HG02678 (cell line): ENCODE data around the gene DPF3.
A peak's percentile ranks its signal among the peaks of the same experiment; 100 is the strongest.

ENCODE experiments used
- ATAC-seq: cut with Tn5 transposase; IDR thresholded peaks from one replicate; pipeline ENCODE4 v1.9.1; 2021; ENCODE audit warnings: mild to moderate bottlenecking, moderate library complexity; ENCODE audit not compliant: unreplicated experiment

DPF3 gene

DNA sequence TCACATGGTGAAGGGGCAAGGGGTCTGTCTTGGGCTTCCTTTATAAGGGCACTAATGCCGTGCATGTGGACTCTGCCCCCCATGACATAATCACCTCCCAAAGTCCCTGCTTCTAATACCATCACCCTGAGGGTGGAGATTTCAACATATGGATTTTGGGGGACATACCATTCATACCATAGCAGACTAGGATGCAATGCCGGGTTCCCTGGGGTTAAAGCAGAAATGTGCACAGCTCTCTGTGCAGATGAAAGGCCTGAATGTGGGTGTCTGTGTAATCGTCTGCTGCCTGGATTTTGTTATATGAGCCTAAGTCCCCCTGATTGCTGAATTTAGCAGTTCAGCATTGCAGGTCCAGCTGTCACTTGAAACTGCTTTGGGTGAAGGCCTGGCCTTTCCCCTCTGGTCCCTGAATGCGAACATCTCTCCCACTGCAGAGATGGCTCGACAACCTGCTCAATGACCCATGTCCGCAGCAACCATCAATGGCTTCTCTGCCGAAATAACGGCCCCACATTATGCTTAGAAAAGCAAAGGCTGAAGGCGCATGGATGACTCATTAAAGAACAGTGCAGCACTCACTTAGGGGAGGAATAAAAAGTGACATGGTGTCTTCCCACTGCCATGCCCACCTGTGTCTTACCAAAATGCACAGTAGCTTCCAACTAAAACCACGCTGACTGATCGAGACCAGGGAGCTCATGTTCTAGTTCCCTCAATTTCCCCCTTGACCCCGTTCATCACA, 286.3 kb downstream of the DPF3 start:
- no peak for ATAC-seq

DNA sequence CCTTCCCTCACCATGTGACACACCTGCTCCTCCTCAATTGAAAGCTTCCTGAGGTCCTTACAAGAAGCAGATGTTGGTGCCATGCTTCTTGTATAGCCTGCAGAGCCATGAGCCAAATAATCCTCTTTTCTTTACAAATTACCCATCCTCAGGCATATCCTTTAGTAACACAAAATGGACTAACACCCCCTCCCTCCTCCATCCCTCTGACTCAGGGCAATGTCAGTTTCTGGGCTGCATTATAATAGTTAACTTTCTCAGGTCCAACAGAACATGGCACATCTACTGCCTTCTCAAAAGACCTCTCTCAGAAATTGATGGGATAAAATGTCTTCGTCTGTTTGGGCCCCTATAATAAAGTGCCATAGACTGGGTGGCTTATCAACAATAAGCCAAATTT, 287.0 kb downstream of the DPF3 start:
- ATAC-seq: no peak

DNA sequence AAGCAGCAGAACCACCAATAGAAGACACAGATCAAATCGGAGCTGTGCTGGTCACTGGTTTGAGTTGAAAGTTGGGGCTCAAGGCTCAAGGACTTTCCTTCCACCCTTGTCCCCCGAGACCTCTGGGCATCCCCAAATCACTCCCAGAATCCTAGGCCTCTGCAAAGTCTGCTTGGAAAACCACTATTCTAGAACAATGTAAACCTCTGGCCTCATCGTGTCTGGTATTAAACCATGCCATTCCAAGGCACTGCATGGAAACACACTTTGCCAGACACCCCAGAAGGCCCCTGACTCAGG, 288.0 kb downstream of the DPF3 start:
- no peak for ATAC-seq

DNA sequence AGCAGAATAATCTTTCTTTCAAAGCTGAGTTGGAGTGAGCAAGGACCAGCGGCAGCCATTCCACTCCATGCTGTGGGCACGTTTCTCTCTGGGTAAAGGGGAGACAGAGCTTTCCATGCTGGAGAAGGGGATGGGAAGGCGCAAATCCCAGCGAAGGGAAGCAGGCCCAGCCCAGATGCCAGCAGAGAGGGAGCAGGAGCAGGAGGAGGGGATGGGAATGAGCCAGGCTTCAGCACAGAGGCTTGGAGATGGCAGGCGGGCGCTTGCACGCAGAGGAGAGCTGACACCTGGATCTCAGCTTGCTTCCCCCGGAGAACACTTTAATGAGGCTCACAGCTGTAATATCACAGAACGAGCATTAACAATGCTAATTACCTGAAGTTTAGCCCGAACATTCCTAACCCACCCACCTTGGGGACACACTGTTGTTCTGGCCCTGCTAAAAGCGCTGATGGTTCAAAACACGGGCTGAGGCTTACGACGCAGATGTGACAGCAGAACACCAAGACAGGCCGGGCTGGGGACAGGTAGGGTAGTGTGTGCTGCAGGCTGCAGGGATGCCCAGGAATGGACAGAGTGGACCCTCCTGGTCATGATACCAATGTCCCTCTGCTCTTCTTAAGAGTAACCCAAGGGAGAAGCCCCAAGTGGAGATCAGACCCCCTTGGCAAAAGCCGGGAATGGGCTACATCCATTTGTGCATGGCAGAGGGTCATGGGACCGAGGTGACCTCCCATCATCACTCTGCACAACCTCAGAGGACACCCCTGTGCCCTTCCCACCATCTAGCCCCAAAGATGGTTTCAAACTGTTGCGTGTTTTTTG, 288.6 kb downstream of the DPF3 start:
- no peak for ATAC-seq

DNA sequence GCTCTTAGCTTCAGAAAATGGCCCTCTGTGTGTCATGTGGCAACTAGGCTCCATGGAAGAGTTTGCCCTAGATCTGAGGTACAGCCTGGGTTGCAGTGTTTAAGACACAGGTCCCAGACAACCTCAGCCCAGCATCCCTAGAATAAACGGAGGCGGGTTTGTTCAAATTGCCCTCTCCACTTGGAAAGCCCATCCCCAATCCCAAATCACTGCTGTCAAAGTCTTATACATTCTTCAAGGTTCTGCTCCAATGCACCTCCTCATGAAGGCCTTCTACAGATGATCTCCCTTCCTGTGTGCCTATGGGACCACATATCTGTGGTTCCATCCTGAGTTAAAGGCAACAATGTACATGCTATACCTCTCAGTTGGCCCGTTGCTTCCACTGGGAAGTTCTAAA, 289.8 kb downstream of the DPF3 start:
- no peak for ATAC-seq

DNA sequence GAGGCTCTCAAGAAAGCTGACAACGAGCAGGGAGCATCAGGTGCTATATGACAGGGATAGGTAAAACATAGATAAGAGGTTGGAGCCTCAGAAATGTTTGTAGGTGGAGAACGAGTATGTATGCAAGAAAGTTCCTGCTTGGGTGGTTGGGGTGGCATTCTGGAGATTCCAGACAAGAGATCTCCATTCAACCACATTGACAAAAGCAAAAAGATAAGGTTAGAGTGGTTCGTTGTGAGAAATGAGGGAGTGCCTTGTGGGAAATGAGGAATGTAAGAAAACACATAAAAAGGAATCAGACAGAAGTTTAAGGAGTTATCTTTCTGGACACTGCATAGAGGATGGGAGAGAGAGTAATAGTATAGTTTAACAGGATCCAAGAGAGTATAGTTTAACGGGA, 290.3 kb downstream of the DPF3 start:
- no peak for ATAC-seq

DNA sequence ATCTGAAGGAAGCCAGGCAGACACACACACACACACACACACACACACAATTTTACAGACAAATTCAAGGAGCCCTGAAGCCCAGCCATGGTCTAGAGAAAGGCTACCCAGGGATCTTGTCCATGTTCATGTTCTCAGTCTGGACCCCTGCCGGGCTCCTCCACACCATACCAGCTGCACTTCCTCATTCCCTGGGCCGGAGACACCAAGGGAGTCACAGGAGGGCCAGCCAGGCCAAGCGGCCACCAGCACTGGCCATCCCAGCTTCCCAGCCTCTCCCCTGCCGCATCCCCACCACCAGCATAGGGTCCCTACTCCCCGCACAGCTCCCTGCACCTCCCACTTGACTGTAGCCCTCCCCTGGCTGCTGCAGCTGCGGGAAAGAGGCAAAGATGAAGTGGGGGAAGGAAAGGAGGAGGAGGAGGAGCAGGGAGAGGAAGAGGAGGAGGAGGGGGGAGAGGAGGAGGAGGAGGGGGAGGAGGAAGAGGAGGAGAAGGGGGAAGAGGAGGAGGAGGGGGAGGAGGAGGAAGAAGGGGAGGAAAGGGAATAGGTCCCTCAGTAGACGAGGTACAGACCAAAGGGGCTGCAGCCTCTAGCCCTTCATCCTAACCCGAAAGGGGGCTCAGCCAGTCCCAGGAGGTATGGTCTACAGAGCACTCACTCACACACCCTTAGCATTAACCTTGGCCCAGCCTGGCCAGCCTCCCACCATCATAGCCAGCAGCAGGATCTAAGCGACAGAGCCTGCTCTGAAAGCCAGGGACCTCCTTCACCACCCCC, 293.2 kb downstream of the DPF3 start:
- ATAC-seq: no peak

DNA sequence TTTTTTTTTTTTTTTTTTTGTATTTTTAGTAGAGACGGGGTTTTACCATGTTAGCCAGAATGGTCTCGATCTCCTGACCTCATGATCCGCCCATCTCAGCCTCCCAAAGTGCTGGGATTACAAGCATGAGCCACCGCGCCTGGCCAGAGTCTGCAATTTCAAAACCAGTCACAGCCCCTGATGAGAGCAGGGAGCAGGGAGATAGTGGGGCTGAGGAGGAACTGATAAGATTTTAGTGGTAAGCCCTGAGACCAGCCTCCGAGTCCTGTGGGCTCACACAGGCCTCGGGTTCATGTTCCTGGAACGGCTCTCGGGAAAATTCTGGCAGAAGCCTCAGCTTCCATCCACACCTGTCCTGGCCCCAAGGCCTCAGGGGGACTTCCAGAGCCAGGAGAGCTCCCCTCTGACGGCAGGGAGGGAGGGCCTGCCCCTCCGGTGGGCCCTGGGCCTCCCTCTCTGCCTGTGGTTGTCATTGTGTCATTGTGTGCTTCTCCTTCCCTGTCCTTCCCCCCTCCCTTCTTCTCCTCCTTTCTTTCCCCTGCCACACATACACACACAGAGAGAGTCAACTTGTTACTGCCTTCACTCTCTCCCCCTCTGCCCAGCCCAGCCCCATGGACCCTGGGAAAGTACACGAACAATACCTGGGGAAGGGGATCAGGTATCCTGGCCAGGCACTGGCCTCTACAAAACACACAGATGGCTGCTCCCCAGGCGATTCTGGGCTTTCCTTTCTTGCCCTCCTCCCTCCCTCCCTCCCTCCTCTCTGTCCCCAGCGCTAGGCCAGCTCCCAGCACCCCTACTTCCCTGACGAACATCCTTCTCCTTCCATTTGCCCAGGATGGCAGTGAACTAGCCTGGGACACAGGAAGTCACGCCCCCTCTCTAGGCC, 294.1 kb downstream of the DPF3 start:
- ATAC-seq: no peak

DNA sequence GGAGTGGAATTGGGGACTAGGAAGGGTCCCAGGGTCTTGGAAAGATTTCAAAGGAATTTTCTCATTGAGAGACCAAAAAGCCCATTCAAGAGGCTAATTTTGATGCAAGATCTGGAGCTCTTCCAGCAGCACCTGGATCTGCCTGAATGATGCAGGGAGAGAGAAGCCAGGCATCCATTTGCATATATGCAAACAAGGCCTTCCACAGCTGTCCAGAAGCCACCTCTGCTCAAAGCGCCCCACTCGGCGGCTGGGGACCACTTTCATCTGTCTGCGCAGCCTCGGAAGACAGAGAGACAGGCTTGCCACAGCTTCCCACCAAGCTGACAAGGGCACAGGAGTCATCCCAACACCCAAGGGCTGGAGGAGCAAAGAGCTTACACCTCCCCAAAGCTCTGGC, 295.6 kb downstream of the DPF3 start:
- peak; percentile 55 for ATAC-seq

DNA sequence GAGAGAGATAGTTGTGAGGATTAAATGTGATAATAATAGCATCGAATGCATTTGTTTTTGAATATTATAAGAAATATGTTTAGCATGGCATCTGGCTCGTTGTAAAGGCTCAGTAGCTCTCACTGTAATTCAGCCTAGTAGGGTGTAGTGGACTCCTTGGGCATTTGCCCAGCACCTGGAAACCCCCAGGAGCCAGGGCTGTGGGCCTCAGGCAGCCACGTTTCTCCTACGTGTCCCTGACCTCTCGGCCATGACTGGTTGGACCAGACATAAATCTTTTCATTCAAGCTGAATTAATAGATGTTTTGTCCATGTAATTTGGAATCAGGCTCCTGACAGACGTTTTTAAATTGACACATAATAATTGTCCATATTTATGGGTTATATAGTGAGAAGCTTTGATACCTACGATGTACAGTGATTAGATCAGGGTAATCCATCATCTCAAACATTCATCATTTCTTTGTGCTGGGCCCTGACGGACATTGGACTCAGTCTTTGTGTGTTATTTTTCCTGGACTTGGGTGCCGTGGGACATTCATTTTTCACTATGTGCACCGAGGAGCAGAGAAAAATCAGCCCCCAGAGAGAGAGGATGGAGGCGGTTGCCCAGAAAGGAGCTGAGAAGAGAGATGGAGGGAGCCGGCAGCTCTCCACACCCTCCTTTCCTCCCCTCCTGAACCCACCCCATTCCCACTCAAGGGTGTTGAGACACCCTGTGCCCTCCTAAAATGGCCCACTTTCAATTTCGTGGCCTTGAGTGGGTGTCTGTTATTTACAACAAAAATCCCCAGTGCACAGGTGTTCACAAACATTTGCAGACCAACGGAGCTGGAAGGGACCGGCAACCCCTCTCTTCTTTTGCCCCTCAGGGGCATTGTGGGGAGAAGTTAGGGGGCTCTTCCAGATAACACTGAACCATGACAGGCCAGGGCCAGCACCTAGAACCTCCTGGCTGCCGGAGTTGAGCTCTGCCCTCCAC, 296.4 kb downstream of the DPF3 start:
- peak; percentile 41 for ATAC-seq

DNA sequence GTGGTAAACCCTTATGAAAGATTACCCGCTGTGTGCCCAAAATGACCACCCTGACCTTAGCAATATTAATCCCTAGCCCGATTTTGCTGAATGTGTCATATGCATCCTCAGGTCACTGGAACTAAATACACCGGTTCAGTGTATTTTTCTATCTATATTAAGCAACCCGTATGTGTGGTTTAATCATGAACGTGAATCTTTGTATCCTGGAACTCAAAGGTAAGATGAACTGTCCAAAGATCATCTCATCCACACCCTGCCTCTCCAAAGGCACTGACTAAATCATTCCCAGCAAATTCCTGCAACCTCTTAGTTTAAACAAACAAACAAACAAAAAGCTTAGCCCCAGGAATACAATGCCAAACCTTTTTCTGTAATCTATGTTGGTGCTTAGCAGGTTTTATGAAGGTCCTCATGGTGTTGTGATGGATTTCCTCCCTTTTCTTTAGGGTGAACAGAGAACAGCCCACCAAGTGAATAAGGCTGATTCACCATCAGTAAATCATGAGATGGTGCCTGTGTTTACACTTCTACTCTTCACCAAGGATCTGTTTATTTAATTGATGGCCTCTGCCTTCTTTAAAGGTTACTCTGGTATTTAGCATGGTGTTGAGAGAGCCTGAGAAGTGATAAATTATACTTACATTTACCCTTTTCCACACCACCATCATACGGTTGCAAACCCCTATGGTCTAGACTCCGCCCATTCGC, 298.6 kb downstream of the DPF3 start:
- no peak for ATAC-seq

DNA sequence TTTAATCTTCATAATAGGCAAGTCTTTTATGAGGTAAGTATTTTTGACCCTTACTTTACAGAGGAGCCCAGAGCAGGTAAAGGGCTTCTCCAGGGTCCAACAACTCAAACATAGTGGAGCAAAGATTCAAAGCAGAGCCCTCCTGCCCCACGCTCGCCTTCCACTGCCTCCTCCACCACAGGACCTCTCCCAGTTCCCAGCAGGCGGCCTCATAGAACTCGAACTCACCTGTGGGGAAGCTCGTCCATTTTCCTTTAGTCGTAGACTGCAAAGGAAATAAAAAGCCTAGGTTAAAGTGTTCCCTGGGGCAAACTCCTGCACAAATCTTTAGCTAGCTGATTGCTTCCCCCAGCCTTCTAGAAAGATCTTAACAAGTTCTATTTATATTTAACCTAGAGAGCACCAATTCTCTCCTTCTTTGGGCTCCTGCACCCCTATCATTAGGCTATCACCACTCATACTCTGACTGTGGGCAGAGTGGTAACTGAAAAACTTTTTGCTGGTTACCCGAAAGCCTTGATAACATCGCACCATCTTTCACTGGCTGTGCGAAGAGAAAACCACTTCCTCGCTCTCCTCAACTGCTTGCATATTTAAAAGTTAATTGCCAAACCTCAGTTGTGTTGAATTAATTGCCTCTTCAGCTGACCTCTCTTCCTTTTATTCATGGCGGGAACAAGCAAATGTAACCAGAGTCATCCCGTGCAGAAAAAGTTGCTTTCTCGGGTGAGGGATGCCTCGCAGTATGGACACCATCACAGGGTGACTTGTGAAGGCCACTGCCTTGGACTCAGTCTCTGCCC, 299.6 kb downstream of the DPF3 start:
- ATAC-seq: peak; percentile 81

DNA sequence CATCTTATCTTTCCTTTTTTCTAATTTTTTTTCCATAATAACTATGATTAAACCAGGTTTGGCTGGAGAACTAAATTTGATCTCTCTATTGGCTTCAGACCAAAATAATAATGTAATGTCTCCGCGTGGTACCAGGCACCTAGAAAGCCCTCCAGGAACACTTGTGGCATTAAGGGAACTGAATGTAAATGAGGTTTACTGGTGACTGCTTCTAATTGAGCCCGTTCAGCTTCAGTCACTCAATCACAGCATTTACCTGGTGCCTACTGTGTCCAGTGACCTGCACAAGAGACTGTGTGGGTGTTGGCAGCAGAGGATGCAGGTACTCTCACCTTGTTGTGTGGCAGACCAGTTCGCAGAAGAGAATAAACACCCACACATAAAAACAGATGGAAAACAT, 302.5 kb downstream of the DPF3 start:
- ATAC-seq: no peak

DNA sequence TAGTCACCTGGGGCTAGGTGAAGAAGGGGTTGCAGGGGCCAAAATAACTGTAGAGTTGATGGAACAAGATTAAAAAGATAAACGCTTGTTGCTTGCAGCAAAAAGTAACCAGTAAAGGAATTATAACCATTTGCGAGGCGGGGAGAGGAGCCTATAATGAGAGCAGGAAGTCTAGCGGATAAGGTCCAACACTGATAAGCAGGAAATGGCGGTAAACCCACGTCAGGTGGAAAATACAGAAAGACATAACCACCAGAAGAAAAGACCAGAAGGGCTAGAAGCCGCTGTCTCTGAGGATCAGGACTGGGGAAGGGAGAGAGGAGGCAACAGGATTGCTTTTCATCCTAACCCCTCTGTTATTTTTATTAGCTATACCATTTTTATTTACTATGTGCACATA, 303.3 kb downstream of the DPF3 start:
- no peak for ATAC-seq

DNA sequence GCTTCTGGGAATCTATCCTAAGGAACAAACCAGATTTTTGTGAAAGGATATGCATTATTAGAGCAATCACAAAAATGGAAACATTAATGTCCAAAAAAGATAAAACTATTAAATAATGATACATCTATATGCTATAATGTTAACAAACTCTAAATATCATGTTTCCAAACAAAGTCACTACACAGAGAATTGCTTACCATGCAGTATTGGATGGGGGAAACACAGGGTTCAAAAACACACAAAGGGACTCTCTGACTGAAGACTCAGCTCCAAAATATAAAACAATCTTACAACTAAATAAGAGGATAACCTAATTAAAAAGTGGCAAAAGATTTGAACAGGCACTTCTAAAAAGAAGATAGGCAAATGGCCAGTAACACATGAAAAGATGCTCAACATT, 304.2 kb downstream of the DPF3 start:
- no peak for ATAC-seq

DNA sequence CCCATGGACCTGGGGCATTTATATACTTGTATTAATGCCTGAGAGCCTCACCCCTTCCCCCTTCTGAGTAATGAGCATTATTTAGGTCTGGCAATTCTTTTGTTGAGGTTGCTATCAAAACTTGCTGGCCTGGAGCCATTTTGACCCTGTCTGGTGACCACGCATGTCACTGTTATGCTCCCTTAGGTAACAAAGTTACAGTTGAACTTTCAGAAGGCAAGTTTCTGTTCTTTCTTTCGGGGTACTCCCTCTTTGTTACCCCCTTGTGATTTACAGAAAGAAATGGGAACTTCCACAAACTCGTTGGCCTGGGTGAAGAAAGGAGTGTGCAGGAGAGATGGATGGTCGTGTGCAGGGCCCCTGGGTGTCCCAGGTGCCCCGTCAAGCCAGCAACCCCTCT, 305.4 kb downstream of the DPF3 start:
- ATAC-seq: no peak

DNA sequence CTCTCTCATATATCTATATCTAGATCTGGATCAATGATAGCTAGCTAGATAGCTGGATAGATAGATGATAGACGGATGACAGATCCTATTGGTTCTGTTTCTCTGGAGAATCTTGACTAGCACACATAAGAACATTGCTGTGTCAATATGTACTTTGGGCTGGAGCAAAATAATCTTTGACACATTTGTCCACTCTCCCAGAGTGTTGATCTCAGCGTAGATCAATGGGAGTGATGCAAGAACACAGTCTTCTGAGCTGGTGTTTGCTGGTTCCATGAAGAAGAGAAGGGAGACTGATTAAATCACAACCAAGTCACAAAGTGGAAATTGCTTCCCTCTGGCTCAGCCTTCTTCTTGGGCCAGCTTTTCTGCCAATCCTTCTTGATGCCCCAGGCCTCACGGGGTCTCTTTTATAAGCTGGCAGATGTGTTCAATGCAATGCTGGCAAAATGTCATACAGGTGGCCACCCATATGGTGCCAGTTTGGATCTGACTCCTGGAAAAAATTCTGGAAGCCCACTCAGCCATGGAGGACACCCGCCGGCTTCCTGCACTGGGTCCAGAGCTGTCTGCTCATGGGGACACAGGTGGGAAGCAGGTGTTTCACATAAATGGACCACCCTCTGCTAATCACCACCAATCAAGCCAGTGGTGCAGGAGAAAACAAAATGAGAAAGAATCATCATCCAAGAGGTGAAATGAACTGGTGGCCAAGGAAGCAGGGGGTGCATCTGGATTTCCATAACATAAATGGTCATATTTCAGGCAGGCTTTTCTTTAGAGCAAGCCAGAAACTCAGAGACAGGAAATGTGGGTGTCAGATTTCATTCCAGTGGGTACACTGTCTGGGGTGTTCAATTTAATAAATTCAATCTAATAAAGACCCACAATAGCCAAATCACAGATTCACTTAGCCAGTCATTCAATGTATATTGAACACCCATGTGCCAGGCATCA, 310.3 kb downstream of the DPF3 start:
- no peak for ATAC-seq
